GM12878 (cell line): Measurements from ENCODE around the gene MPHOSPH8. TPM values are rescaled to one million over a fixed set of nuclear protein-coding genes. Genes with fewer than 3 reads are reported as not detected.

Experiments
- ATAC-seq: fragments of 200-7000 bp; cut with Tn5 transposase; 3 replicates; pipeline ENCODE4 v1.9.1; 2020; ENCODE audit warnings: mild to moderate bottlenecking, moderate library complexity
- BruUV-seq: library from RNA; stranded (reverse); fragments of 400-500 nt; replicated peaks from 2 replicates; lab custom pipeline; 2021; lab: Mats Ljungman, UMichigan
- CTCF ChIA-PET: fragments of 300-600 bp; sonication (Branson Sonifier 250); formaldehyde crosslinking; extraction: SDS; loops from one replicate; lab custom pipeline; 2021; ENCODE audit warnings: inconsistent platforms; lab: Yijun Ruan, JAX
- POLR2A ChIA-PET: fragments of 350-600 bp; formaldehyde crosslinking; extraction: SDS; loops from one replicate; lab custom pipeline; 2021; ENCODE audit warnings: inconsistent platforms; lab: Charles Lee
- RAD21 ChIA-PET: fragments of 300-600 bp; sonication (Branson Sonifier 250); formaldehyde crosslinking; loops from one replicate; lab custom pipeline; 2023; ENCODE audit warnings: antibody characterized with exemption; ENCODE audit not compliant: unreplicated experiment; lab: Charles Lee
- SMC1A ChIA-PET: fragments of 300-600 bp; sonication (Branson Sonifier 250); formaldehyde crosslinking; loops from one replicate; lab custom pipeline; 2023; ENCODE audit not compliant: unreplicated experiment, uncharacterized antibody; lab: Charles Lee
- DNase-seq: peaks from one replicate; pipeline ENCODE4 v3.0.0-alpha.2; 2011; ENCODE audit warnings: low read depth, low spot score
- FAIRE-seq: peaks from 3 replicates; lab custom pipeline; 2011; peaks lifted over from hg19 to GRCh38; lab: Jason Lieb, UNC
- H2AFZ ChIP-seq: 2 replicates; pipeline ENCODE4 v1.6.0; 2011; ENCODE audit warnings: low read depth, low read length, control low read depth; ENCODE audit not compliant: control insufficient read depth
- H3K27ac ChIP-seq: 2 replicates; pipeline ENCODE4 v1.5.1; 2011; ENCODE audit warnings: control low read depth; ENCODE audit not compliant: control insufficient read depth, insufficient read depth
- H3K27me3 ChIP-seq, 2 experiments: replicated peaks in 1 of 2; 2 replicates each; pipeline versions ENCODE4 v1.6.0 to v1.6.1; 2011; ENCODE audit warnings: low read length in 1 of 2; ENCODE audit not compliant: control insufficient read depth in 2 of 2, insufficient read depth in 2 of 2
- H3K36me3 ChIP-seq, 2 experiments: 2 replicates each; pipeline ENCODE4 v1.5.1; 2011; ENCODE audit warnings: low read length in 1 of 2; ENCODE audit not compliant: control insufficient read depth in 2 of 2, insufficient read depth in 2 of 2
- H3K4me1 ChIP-seq: 2 replicates; pipeline ENCODE4 v1.6.1; 2011; ENCODE audit warnings: mild to moderate bottlenecking, low read length, moderate library complexity, mixed read lengths; ENCODE audit not compliant: control insufficient read depth, insufficient read depth
- H3K4me2 ChIP-seq: 2 replicates; pipeline ENCODE4 v1.6.0; 2011; ENCODE audit warnings: control low read depth; ENCODE audit not compliant: control insufficient read depth, insufficient read depth
- H3K4me3 ChIP-seq: fragments of 200-600 bp; sonication (generic); 2 replicates; pipeline ENCODE4 v1.5.1; 2016
- H3K79me2 ChIP-seq: 2 replicates; pipeline ENCODE4 v1.6.0; 2011; ENCODE audit warnings: low read length; ENCODE audit not compliant: control insufficient read depth, insufficient read depth
- H3K9ac ChIP-seq: 2 replicates; pipeline ENCODE4 v1.8.0; 2011; ENCODE audit warnings: low read length, control low read depth, mixed read lengths; ENCODE audit not compliant: control insufficient read depth, insufficient read depth
- H3K9me3 ChIP-seq: replicated peaks from 3 replicates; pipeline ENCODE4 v1.5.1; 2011; ENCODE audit warnings: mild to moderate bottlenecking, low read length; ENCODE audit not compliant: control insufficient read depth, insufficient read depth
- H4K20me1 ChIP-seq: 2 replicates; pipeline ENCODE4 v1.6.0; 2011; ENCODE audit not compliant: control insufficient read depth, insufficient read depth
- ASH2L ChIP-seq: fragments of 300-600, 200-600 bp; sonication (generic); IDR thresholded peaks from 2 replicates; pipeline ENCODE4 v1.6.1; 2017; ENCODE audit warnings: low read depth, mild to moderate bottlenecking, borderline replicate concordance
- BRCA1 ChIP-seq: IDR thresholded peaks from 2 replicates; pipeline ENCODE4 v1.6.1; 2011; ENCODE audit warnings: low read depth, low read length, improper control_type of control experiment
- CBX3 ChIP-seq: fragments of 200-600 bp; sonication (generic); IDR thresholded peaks from 2 replicates; pipeline ENCODE4 v1.6.1; 2016; ENCODE audit warnings: low read depth, borderline replicate concordance
- CEBPB ChIP-seq, 2 experiments: fragments of 150-350 bp in 1 of 2; IDR thresholded peaks; 2 replicates each; pipeline ENCODE4 v1.6.1; 2012 to 2014; ENCODE audit warnings: low read depth in 2 of 2, low read length in 2 of 2, borderline replicate concordance in 1 of 2, inconsistent platforms in 1 of 2
- CHD1 ChIP-seq: IDR thresholded peaks from 2 replicates; pipeline ENCODE4 v1.6.1; 2012; ENCODE audit warnings: low read depth, low read length, improper control_type of control experiment
- CHD4 ChIP-seq: fragments of 200-600 bp; sonication (generic); IDR thresholded peaks from 2 replicates; pipeline ENCODE4 v1.6.1; 2016; ENCODE audit warnings: mild to moderate bottlenecking
- DPF2 ChIP-seq: fragments of 450-650 bp; IDR thresholded peaks from 2 replicates; pipeline ENCODE4 v1.6.1; 2017; ENCODE audit warnings: mild to moderate bottlenecking
- FOS ChIP-seq: IDR thresholded peaks from 3 replicates; pipeline ENCODE4 v1.6.1; 2011; ENCODE audit warnings: borderline replicate concordance; ENCODE audit not compliant: insufficient read length; ENCODE audit errors: extremely low read depth
- HDAC2 ChIP-seq: fragments of 200-600 bp; sonication (generic); IDR thresholded peaks from 2 replicates; pipeline ENCODE4 v1.6.1; 2017
- IKZF2 ChIP-seq, 2 experiments: fragments of 450-650 bp; IDR thresholded peaks; 2 replicates each; pipeline ENCODE4 v1.6.1; 2017; ENCODE audit warnings: mild to moderate bottlenecking in 2 of 2, moderate library complexity in 2 of 2
- MEF2B ChIP-seq: fragments of 450-650 bp; IDR thresholded peaks from 2 replicates; pipeline ENCODE4 v1.6.1; 2018; ENCODE audit warnings: mild to moderate bottlenecking, moderate library complexity; ENCODE audit not compliant: partially characterized antibody, poor library complexity, severe bottlenecking
- NBN ChIP-seq: fragments of 450-650 bp; IDR thresholded peaks from 2 replicates; pipeline ENCODE4 v1.6.1; 2016
- RCOR1 ChIP-seq: conservative IDR thresholded peaks from 2 replicates; pipeline ENCODE4 v1.6.1; 2012; ENCODE audit warnings: low read depth, low read length, improper control_type of control experiment
- RFX5 ChIP-seq: IDR thresholded peaks from 2 replicates; pipeline ENCODE4 v1.6.1; 2011; ENCODE audit warnings: low read depth, low read length, improper control_type of control experiment
- TCF12 ChIP-seq: IDR thresholded peaks from 2 replicates; pipeline ENCODE4 v1.6.1; 2011; ENCODE audit warnings: low read depth, mild to moderate bottlenecking, low read length
- ZNF207 ChIP-seq: fragments of 450-650 bp; IDR thresholded peaks from 2 replicates; pipeline ENCODE4 v1.6.1; 2014; ENCODE audit warnings: antibody characterized with exemption, mild to moderate bottlenecking, borderline replicate concordance
- ZZZ3 ChIP-seq: IDR thresholded peaks from 2 replicates; pipeline ENCODE4 v1.6.1; 2011; ENCODE audit warnings: low read depth; ENCODE audit not compliant: control insufficient read depth, insufficient read length
- in situ Hi-C: fragments of 300-500 bp; cut with MboI; formaldehyde crosslinking; loops from 9 replicates; pipeline ENCODE4 v1.14.3; 2018; ENCODE audit warnings: mixed read lengths
- intact Hi-C: fragments of 100-400 bp; cut with micrococcal nuclease; formaldehyde crosslinking; loops from one replicate; pipeline ENCODE4 v1.14.2; 2022; ENCODE audit not compliant: unreplicated experiment
- polyA plus RNA-seq, 11 experiments: library from polyadenylated mRNA; depleted of rRNA in 4 of 11; unstranded in 6 of 11; stranded (reverse) in 5 of 11; fragments of >200 nt; fragmentation: Nextera tagmentation in 4 of 11; fragmentation: Illumina TruSeq in 1 of 11; extraction: Ambion mirVana in 4 of 11; extraction: Trizol in 1 of 11; gene quantifications; 1 replicate in 1 of 11; 2 replicates in 10 of 11; pipeline versions ENCODE4 v1.2.1 to v1.2.3, GENCODE V29; 2011 to 2016; ENCODE audit warnings: inconsistent platforms in 2 of 11, missing spikeins in 2 of 11, low read depth in 1 of 11
- total RNA-seq, 4 experiments: library from RNA; depleted of rRNA in 3 of 4; stranded (reverse); fragments of >200 nt in 3 of 4; fragmentation: Illumina TruSeq in 1 of 4; extraction: Trizol in 1 of 4; gene quantifications; 2 replicates each; pipeline versions ENCODE4 v1.2.1 to v1.2.3, GENCODE V29; 2013 to 2021
- TF ChIP-seq, protein P1 (sequence below): fragments of 450-650 bp; IDR thresholded peaks from 2 replicates; pipeline ENCODE4 v1.6.1; 2016; ENCODE audit warnings: mild to moderate bottlenecking
- TF ChIP-seq, protein P2 (sequence below): fragments of 450-650 bp; formaldehyde crosslinking; IDR thresholded peaks from 2 replicates; pipeline ENCODE4 v1.5.0; 2022; ENCODE audit warnings: mild to moderate bottlenecking, missing genetic modification characterization
- TF ChIP-seq, protein P3 (sequence below): fragments of 450-650 bp; IDR thresholded peaks from 2 replicates; pipeline ENCODE4 v1.6.1; 2016; ENCODE audit warnings: mild to moderate bottlenecking

MPHOSPH8 gene
- total and polyA plus RNA-seq, 10 of the 15 experiments (the other 5 are each of a cell fraction or from before 2014, with no cell fraction given) = 15.9 to 34.9 (median 26.9) TPM

DNA sequence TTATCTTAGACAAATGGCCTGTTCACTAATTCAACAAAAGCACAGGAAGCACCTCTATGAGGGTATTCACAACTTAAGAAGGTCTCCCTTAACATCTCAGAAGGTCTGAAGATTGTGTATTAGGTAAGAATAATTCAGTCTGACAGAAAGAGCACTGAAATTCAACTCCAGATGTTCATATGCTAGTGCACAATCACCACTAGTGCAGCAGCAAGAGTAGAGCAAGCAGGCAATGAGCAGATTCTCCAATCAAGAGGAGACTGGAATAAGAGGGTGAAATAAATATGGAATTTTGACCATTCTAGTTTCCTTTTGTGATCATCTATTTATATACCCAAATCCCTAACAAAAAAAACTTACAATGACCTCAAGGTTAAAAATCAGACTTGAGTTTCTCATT, 52.0 kb downstream of the MPHOSPH8 start:
- H3K27ac ChIP-seq = no peak overlapping the region
- no peaks in the 10 kb centered on the region for H3K4me1 ChIP-seq
- no peaks in the 10 kb centered on the region; a peak in 1 of 4 replicates for H3K36me3 ChIP-seq
- H2AFZ ChIP-seq = no peak overlapping the region
- H3K4me3 ChIP-seq = no peak overlapping the region
- POLR2A ChIA-PET = no interaction called here
- BruUV-seq = no TSS peak
- intact Hi-C loops = no loop called here
- TF ChIP-seq ZNF207 (no peak), ASH2L (no peak), IKZF2 (IDR thresholded peaks at IDR 0.05) (no peak), CBX3 (no peak), MEF2B (no peak), ZZZ3 (no peak), RCOR1 (no peak), RFX5 (no peak), FOS (no peak), CHD4 (no peak), CHD1 (no peak), HDAC2 (no peak), BRCA1 (no peak), CEBPB (IDR thresholded peaks at IDR 0.05; ENCODE audit: borderline replicate concordance in 1 of 2, low read depth in 2 of 2, low read length in 2 of 2) (no peak), TCF12 (no peak), NBN (no peak), DPF2 (no peak)
- TF ChIP-seq, protein P1, sequence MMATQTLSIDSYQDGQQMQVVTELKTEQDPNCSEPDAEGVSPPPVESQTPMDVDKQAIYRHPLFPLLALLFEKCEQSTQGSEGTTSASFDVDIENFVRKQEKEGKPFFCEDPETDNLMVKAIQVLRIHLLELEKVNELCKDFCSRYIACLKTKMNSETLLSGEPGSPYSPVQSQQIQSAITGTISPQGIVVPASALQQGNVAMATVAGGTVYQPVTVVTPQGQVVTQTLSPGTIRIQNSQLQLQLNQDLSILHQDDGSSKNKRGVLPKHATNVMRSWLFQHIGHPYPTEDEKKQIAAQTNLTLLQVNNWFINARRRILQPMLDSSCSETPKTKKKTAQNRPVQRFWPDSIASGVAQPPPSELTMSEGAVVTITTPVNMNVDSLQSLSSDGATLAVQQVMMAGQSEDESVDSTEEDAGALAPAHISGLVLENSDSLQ = no peak
- TF ChIP-seq, protein P2, sequence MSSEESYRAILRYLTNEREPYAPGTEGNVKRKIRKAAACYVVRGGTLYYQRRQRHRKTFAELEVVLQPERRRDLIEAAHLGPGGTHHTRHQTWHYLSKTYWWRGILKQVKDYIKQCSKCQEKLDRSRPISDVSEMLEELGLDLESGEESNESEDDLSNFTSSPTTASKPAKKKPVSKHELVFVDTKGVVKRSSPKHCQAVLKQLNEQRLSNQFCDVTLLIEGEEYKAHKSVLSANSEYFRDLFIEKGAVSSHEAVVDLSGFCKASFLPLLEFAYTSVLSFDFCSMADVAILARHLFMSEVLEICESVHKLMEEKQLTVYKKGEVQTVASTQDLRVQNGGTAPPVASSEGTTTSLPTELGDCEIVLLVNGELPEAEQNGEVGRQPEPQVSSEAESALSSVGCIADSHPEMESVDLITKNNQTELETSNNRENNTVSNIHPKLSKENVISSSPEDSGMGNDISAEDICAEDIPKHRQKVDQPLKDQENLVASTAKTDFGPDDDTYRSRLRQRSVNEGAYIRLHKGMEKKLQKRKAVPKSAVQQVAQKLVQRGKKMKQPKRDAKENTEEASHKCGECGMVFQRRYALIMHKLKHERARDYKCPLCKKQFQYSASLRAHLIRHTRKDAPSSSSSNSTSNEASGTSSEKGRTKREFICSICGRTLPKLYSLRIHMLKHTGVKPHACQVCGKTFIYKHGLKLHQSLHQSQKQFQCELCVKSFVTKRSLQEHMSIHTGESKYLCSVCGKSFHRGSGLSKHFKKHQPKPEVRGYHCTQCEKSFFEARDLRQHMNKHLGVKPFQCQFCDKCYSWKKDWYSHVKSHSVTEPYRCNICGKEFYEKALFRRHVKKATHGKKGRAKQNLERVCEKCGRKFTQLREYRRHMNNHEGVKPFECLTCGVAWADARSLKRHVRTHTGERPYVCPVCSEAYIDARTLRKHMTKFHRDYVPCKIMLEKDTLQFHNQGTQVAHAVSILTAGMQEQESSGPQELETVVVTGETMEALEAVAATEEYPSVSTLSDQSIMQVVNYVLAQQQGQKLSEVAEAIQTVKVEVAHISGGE (CRISPR knock-in tag) = no peak
- TF ChIP-seq, protein P3, sequence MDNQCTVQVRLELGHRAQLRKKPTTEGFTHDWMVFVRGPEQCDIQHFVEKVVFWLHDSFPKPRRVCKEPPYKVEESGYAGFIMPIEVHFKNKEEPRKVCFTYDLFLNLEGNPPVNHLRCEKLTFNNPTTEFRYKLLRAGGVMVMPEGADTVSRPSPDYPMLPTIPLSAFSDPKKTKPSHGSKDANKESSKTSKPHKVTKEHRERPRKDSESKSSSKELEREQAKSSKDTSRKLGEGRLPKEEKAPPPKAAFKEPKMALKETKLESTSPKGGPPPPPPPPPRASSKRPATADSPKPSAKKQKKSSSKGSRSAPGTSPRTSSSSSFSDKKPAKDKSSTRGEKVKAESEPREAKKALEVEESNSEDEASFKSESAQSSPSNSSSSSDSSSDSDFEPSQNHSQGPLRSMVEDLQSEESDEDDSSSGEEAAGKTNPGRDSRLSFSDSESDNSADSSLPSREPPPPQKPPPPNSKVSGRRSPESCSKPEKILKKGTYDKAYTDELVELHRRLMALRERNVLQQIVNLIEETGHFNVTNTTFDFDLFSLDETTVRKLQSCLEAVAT = no peak
- RAD21 ChIA-PET = no interaction called here
- no peak overlapping the region for H3K4me2 ChIP-seq
- DNase-seq = no peak
- SMC1A ChIA-PET = no interaction called here
- peak; percentile 54 for FAIRE-seq
- no peaks in the 10 kb centered on the region for H3K9me3 ChIP-seq
- H3K79me2 ChIP-seq = no peaks in the 10 kb centered on the region
- H3K27me3 ChIP-seq = no peaks in the 10 kb centered on the region
- H3K9ac ChIP-seq = no peak overlapping the region
- H4K20me1 ChIP-seq = no peaks in the 10 kb centered on the region
- no peak for ATAC-seq
- in situ Hi-C loops = no loop called here
- CTCF ChIA-PET = no interaction called here
